Measurements from ENCODE around the gene ARG2. TPM values are rescaled to one million over a fixed set of nuclear protein-coding genes. Genes with fewer than 3 reads are reported as not detected.
A peak's percentile ranks its signal among the peaks of the same experiment; 100 is the strongest.

ARG2 gene
- total and polyA plus RNA-seq, 9 of the 15 experiments (the other 6 are each of a cell fraction or from before 2014, with no cell fraction given): 6.2 to 75.0 (median 17.8) TPM

DNA sequence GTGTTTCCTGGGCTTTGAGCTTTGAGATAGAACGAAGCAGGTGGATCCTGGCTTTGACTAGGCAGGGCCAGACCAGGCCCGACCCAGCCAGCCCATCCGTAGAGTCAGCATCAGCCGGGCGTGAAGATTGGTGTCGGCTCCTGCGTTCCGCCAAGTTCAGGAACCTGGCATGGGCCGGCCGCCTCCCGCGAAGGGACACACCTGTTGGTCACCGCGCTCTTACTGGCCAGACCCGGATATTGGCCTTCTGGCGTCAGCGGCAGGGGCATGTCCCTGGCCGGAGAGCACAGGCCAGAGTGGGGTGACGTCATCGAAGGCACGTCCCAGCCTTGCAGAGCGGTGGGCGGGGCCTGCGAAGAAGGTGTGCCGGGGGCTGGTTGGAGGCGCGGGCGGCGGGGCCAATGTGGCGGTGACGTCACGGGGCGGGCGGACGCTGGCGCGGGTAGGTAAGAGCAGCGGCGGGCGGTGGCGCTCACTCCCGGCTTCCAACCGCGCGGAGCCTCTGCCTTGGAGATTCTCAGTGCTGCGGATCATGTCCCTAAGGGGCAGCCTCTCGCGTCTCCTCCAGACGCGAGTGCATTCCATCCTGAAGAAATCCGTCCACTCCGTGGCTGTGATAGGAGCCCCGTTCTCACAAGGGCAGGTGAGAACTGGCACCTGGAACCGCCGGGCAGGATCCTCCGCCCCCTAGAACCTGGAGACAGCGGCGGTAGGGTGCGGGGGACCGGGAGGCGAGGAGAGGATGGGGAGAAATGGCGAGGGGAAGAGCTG, at the start of gene ARG2 (continued):
- TF ChIP-seq YY1 (IDR thresholded peaks at IDR 0.05; ENCODE audit: borderline replicate concordance in 1 of 3, control insufficient read depth in 1 of 3, extremely low read depth in 1 of 3, insufficient read depth in 3 of 3, insufficient read length in 1 of 3, insufficient replicate concordance in 2 of 3, low read depth in 1 of 3, low read length in 2 of 3) (peak in 1 of 3 experiments; percentile 42), TEAD1 (CRISPR knock-in tag; IDR thresholded peaks at IDR 0.05) (no peak), NCOA1 (IDR thresholded peaks at IDR 0.05; ENCODE audit: low read depth) (peak; percentile 56; the same call in 1 of the 2 replicates), GTF2A2 (tag; IDR thresholded peaks at IDR 0.05) (no peak), MECOM (CRISPR knock-in tag; IDR thresholded peaks at IDR 0.05) (no peak), FIP1L1 (IDR thresholded peaks at IDR 0.05; ENCODE audit: low read depth, low read length, poor library complexity, severe bottlenecking) (no peak), SRSF7 (optimal IDR thresholded peaks at IDR 0.05; ENCODE audit: low read depth, low read length) (no peak), SNRNP70 (optimal IDR thresholded peaks at IDR 0.05; ENCODE audit: low read depth, low read length) (no peak), NCOR1 (IDR thresholded peaks at IDR 0.05) (no peak), RBM15 (IDR thresholded peaks at IDR 0.05; ENCODE audit: insufficient read depth, low read length) (no peak), MCM3 (IDR thresholded peaks at IDR 0.05) (no peak), CHD2 (IDR thresholded peaks at IDR 0.05; ENCODE audit: low read depth, low read length) (no peak), JUNB (CRISPR knock-in tag; conservative IDR thresholded peaks at IDR 0.05) (peak; percentile 99), ZNF12 (CRISPR knock-in tag; IDR thresholded peaks at IDR 0.05) (no peak), CC2D1A (IDR thresholded peaks at IDR 0.05) (no peak), TEAD4 (IDR thresholded peaks at IDR 0.05; ENCODE audit: low read length) (no peak), TEAD4 (CRISPR knock-in tag; IDR thresholded peaks at IDR 0.05; ENCODE audit: borderline replicate concordance) (no peak), NR4A1 (CRISPR knock-in tag; IDR thresholded peaks at IDR 0.05) (no peak), NR4A1 (tag; IDR thresholded peaks at IDR 0.05) (no peak)
- TF ChIP-seq, protein P1, sequence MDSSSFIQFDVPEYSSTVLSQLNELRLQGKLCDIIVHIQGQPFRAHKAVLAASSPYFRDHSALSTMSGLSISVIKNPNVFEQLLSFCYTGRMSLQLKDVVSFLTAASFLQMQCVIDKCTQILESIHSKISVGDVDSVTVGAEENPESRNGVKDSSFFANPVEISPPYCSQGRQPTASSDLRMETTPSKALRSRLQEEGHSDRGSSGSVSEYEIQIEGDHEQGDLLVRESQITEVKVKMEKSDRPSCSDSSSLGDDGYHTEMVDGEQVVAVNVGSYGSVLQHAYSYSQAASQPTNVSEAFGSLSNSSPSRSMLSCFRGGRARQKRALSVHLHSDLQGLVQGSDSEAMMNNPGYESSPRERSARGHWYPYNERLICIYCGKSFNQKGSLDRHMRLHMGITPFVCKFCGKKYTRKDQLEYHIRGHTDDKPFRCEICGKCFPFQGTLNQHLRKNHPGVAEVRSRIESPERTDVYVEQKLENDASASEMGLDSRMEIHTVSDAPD (CRISPR knock-in tag; IDR thresholded peaks at IDR 0.05): no peak
- TF ChIP-seq, protein P2, sequence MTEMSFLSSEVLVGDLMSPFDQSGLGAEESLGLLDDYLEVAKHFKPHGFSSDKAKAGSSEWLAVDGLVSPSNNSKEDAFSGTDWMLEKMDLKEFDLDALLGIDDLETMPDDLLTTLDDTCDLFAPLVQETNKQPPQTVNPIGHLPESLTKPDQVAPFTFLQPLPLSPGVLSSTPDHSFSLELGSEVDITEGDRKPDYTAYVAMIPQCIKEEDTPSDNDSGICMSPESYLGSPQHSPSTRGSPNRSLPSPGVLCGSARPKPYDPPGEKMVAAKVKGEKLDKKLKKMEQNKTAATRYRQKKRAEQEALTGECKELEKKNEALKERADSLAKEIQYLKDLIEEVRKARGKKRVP (CRISPR knock-in tag; IDR thresholded peaks at IDR 0.05): no peak
- TF ChIP-seq, protein P3, sequence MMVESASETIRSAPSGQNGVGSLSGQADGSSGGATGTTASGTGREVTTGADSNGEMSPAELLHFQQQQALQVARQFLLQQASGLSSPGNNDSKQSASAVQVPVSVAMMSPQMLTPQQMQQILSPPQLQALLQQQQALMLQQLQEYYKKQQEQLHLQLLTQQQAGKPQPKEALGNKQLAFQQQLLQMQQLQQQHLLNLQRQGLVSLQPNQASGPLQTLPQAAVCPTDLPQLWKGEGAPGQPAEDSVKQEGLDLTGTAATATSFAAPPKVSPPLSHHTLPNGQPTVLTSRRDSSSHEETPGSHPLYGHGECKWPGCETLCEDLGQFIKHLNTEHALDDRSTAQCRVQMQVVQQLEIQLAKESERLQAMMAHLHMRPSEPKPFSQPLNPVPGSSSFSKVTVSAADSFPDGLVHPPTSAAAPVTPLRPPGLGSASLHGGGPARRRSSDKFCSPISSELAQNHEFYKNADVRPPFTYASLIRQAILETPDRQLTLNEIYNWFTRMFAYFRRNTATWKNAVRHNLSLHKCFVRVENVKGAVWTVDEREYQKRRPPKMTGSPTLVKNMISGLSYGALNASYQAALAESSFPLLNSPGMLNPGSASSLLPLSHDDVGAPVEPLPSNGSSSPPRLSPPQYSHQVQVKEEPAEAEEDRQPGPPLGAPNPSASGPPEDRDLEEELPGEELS (CRISPR knock-in tag; IDR thresholded peaks at IDR 0.05; ENCODE audit: borderline replicate concordance): no peak
- TF ChIP-seq, protein P4, sequence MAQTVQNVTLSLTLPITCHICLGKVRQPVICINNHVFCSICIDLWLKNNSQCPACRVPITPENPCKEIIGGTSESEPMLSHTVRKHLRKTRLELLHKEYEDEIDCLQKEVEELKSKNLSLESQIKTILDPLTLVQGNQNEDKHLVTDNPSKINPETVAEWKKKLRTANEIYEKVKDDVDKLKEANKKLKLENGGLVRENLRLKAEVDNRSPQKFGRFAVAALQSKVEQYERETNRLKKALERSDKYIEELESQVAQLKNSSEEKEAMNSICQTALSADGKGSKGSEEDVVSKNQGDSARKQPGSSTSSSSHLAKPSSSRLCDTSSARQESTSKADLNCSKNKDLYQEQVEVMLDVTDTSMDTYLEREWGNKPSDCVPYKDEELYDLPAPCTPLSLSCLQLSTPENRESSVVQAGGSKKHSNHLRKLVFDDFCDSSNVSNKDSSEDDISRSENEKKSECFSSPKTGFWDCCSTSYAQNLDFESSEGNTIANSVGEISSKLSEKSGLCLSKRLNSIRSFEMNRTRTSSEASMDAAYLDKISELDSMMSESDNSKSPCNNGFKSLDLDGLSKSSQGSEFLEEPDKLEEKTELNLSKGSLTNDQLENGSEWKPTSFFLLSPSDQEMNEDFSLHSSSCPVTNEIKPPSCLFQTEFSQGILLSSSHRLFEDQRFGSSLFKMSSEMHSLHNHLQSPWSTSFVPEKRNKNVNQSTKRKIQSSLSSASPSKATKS (CRISPR knock-in tag; IDR thresholded peaks at IDR 0.05): no peak
